ENCODE data around the gene RNF183.

Gene RNF183

GRCh38 chr9:113267911-113268566 is 35.1 kb downstream of the RNF183 start:
- H3K4me3 ChIP-seq (ENCODE audit: low read depth, low read length): no peak overlapping the region
- DNase-seq (ENCODE audit: low read depth): no peak
- TF ChIP-seq, protein P1, sequence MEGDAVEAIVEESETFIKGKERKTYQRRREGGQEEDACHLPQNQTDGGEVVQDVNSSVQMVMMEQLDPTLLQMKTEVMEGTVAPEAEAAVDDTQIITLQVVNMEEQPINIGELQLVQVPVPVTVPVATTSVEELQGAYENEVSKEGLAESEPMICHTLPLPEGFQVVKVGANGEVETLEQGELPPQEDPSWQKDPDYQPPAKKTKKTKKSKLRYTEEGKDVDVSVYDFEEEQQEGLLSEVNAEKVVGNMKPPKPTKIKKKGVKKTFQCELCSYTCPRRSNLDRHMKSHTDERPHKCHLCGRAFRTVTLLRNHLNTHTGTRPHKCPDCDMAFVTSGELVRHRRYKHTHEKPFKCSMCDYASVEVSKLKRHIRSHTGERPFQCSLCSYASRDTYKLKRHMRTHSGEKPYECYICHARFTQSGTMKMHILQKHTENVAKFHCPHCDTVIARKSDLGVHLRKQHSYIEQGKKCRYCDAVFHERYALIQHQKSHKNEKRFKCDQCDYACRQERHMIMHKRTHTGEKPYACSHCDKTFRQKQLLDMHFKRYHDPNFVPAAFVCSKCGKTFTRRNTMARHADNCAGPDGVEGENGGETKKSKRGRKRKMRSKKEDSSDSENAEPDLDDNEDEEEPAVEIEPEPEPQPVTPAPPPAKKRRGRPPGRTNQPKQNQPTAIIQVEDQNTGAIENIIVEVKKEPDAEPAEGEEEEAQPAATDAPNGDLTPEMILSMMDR (conservative IDR thresholded peaks at IDR 0.05; ENCODE audit: low read depth, low read length): no peak

GRCh38 chr9:113266174-113266573 is 37.0 kb downstream of the RNF183 start:
- TF ChIP-seq, protein P1 (conservative IDR thresholded peaks at IDR 0.05; ENCODE audit: low read depth, low read length): no peak
- DNase-seq (ENCODE audit: low read depth): no peak
- H3K4me3 ChIP-seq (ENCODE audit: low read depth, low read length): no peak overlapping the region

- DNase-seq (ENCODE audit: low read depth): no peak
- H3K4me3 ChIP-seq (ENCODE audit: low read depth, low read length): no peak overlapping the region
- TF ChIP-seq, protein P1 (conservative IDR thresholded peaks at IDR 0.05; ENCODE audit: low read depth, low read length): no peak
Measured at GRCh38 chr9:113261917-113262671, 41.1 kb downstream of the RNF183 start.

GRCh38 chr9:113258282-113258681 is 44.9 kb downstream of the RNF183 start:
- no peak for DNase-seq (ENCODE audit: low read depth)
- H3K4me3 ChIP-seq (ENCODE audit: low read depth, low read length): no peak overlapping the region
- TF ChIP-seq, protein P1 (conservative IDR thresholded peaks at IDR 0.05; ENCODE audit: low read depth, low read length): no peak

GRCh38 chr9:113257863-113258262 is 45.3 kb downstream of the RNF183 start:
- no peak overlapping the region for H3K4me3 ChIP-seq (ENCODE audit: low read depth, low read length)
- DNase-seq (ENCODE audit: low read depth): no peak
- TF ChIP-seq, protein P1 (conservative IDR thresholded peaks at IDR 0.05; ENCODE audit: low read depth, low read length): no peak

GRCh38 chr9:113255438-113255837 is 47.7 kb downstream of the RNF183 start:
- TF ChIP-seq, protein P1 (conservative IDR thresholded peaks at IDR 0.05; ENCODE audit: low read depth, low read length): no peak
- no peak overlapping the region for H3K4me3 ChIP-seq (ENCODE audit: low read depth, low read length)
- no peak for DNase-seq (ENCODE audit: low read depth)

Data from choroid plexus epithelial cell (primary cell).